K562 (cell line): ENCODE results near the gene NFIC. TPM values are rescaled to one million over a fixed set of nuclear protein-coding genes. Genes with fewer than 3 reads are reported as not detected.

Experiments used
- BRD9 ChIP-seq: fragments of 450-650 bp; IDR thresholded peaks from 2 replicates; pipeline ENCODE4 v1.6.1; 2018; ENCODE audit warnings: low read depth; ENCODE audit not compliant: partially characterized antibody
- CEBPB ChIP-seq: fragments of 450-650 bp; IDR thresholded peaks from 2 replicates; pipeline ENCODE4 v1.6.1; 2016; ENCODE audit warnings: missing genetic modification characterization, missing compliant biosample characterization
- EGR1 ChIP-seq: fragments of 450-650 bp; conservative IDR thresholded peaks from 2 replicates; pipeline ENCODE4 v1.6.1; 2017; ENCODE audit warnings: mild to moderate bottlenecking
- EHMT2 ChIP-seq: fragments of 450-650 bp; IDR thresholded peaks from 2 replicates; pipeline ENCODE4 v1.6.1; 2018; ENCODE audit warnings: antibody characterized with exemption
- EP300 ChIP-seq: IDR thresholded peaks from 2 replicates; pipeline ENCODE4 v1.6.1; 2012; ENCODE audit warnings: low read length, improper control_type of control experiment
- ILF3 ChIP-seq: fragments of 450-650 bp; IDR thresholded peaks from 2 replicates; pipeline ENCODE4 v1.6.1; 2018; ENCODE audit warnings: antibody characterized with exemption, mild to moderate bottlenecking, moderate library complexity, borderline replicate concordance
- LEF1 ChIP-seq: fragments of 450-650 bp; IDR thresholded peaks from 2 replicates; pipeline ENCODE4 v1.6.1; 2016; ENCODE audit warnings: mild to moderate bottlenecking
- MIER1 ChIP-seq: fragments of 450-650 bp; IDR thresholded peaks from 2 replicates; pipeline ENCODE4 v1.6.1; 2016; ENCODE audit warnings: antibody characterized with exemption, mild to moderate bottlenecking, low read depth
- NR2C1 ChIP-seq, 2 experiments: fragments of 450-650 bp; IDR thresholded peaks; 2 replicates each; pipeline ENCODE4 v1.6.1; 2017; ENCODE audit warnings: mild to moderate bottlenecking in 2 of 2, antibody characterized with exemption in 1 of 2, inconsistent platforms in 1 of 2, missing compliant biosample characterization in 1 of 2, missing genetic modification characterization in 1 of 2
- POLR2G ChIP-seq: fragments of 200-400 bp; formaldehyde crosslinking; IDR thresholded peaks from 2 replicates; pipeline ENCODE4 v1.6.1; 2017; ENCODE audit warnings: low read depth, mild to moderate bottlenecking, antibody characterized with exemption, low read length, moderate library complexity
- RAD51 ChIP-seq: fragments of 450-650 bp; IDR thresholded peaks from 2 replicates; pipeline ENCODE4 v1.7.1; 2016; ENCODE audit warnings: low read depth, mild to moderate bottlenecking, borderline replicate concordance
- RUNX1 ChIP-seq: sonication (generic); IDR thresholded peaks from 2 replicates; pipeline ENCODE4 v1.6.1; 2016; ENCODE audit warnings: antibody characterized with exemption, low read depth
- TRIM24 ChIP-seq, 2 experiments: fragments of 450-650 bp; IDR thresholded peaks; 2 replicates each; pipeline ENCODE4 v1.6.1; 2016
- ZNF134 ChIP-seq: fragments of 250-450 bp; sonication (Bioruptor Pico); conservative IDR thresholded peaks from 2 replicates; pipeline ENCODE4 v1.4.0; 2020
- ZNF24 ChIP-seq: fragments of 450-650 bp; IDR thresholded peaks from 2 replicates; pipeline ENCODE4 v1.6.1; 2016
- polyA plus RNA-seq, 8 experiments: library from polyadenylated mRNA; depleted of rRNA in 4 of 8; stranded (reverse) in 5 of 8; unstranded in 3 of 8; fragments of >200 nt; fragmentation: Nextera tagmentation in 2 of 8; fragmentation: Illumina TruSeq in 1 of 8; extraction: Ambion mirVana in 2 of 8; extraction: Trizol in 1 of 8; gene quantifications; 2 replicates each; pipeline versions ENCODE4 v1.2.1 to v1.2.3, GENCODE V29; 2011 to 2014; ENCODE audit warnings: inconsistent platforms in 1 of 8, missing spikeins in 1 of 8
- total RNA-seq, 7 experiments: library from RNA; depleted of rRNA in 6 of 7; stranded (reverse); fragments of >200 nt in 6 of 7; fragmentation: Illumina TruSeq in 2 of 7; extraction: Trizol in 2 of 7; gene quantifications; 2 replicates each; pipeline versions ENCODE4 v1.2.1 to v1.2.3, GENCODE V29; 2011 to 2021; ENCODE audit warnings: low replicate concordance in 1 of 7
- TF ChIP-seq, protein P1 (sequence below), 3 experiments: fragments of 200-800 bp in 1 of 3; sonication (Bioruptor generic) in 1 of 3; sonication (generic) in 1 of 3; formaldehyde crosslinking in 1 of 3; IDR thresholded peaks; 2 replicates each; pipeline versions ENCODE4 v1.6.1 to v1.8.0; 2016 to 2022; ENCODE audit warnings: mild to moderate bottlenecking in 2 of 3, missing compliant biosample characterization in 2 of 3, missing genetic modification characterization in 2 of 3, missing genetic modification reagents in 1 of 3
- TF ChIP-seq, protein P2 (sequence below): fragments of 450-650 bp; IDR thresholded peaks from 2 replicates; pipeline ENCODE4 v1.6.1; 2016; ENCODE audit warnings: missing biosample characterization, missing genetic modification characterization
- TF ChIP-seq, protein P3 (sequence below): fragments of 450-650 bp; IDR thresholded peaks from 2 replicates; pipeline ENCODE4 v1.6.1; 2017; ENCODE audit warnings: antibody characterized with exemption, mild to moderate bottlenecking
- TF ChIP-seq, protein P4 (sequence below), 2 experiments: fragments of 250-450 bp in 1 of 2; fragments of 450-650 bp in 1 of 2; sonication (Bioruptor Pico) in 1 of 2; IDR thresholded peaks; 2 replicates each; pipeline versions ENCODE4 v1.6.1 to v1.8.0; 2016 to 2021; ENCODE audit warnings: mild to moderate bottlenecking in 2 of 2, moderate library complexity in 2 of 2, missing compliant biosample characterization in 1 of 2, missing genetic modification characterization in 1 of 2

The NFIC gene
- total and polyA plus RNA-seq, 9 of the 15 experiments (the other 6 are each of a cell fraction or from before 2014, with no cell fraction given): 0.71 to 62.1 (median 6.9) TPM

DNA sequence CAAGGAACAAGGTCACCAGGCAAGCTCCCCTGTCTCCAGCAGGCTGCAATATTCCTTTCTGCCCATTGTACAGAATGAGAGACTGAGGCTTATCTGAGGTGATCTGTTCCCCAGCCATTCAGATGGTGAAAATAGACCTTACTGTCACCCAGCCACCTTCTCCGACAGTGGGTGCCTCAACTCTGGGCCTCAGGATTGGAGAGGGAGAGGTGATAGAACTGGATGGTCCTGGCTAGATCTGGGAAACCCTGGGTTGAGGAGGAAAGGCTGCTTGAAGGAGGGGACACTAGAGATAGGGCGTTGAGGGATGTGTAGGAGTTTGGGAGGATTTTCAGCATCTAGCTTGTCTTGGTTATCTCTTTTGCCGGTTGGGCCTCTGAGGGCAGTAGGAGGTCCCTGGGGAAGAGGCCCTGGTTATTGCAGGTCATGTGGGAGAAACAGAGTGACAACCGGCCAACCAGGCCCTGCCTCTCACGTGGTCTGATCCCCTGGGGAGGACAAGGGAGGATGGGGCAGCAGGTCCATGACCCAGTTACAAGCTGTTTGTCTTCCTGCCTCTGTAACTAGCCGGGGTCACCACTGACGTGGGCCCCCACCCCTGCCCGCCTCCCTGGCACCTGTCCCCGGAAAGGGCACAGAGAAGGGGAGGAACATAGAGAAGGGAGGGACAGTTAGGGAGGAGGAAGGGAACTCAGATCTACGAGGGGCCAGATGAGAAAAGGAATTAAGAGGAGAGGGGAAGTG, 8.2 kb downstream of the NFIC start (continued):
- TF ChIP-seq EGR1: peak; percentile 64
- peak; percentile 43 for TF ChIP-seq BRD9
- TF ChIP-seq, protein P1, sequence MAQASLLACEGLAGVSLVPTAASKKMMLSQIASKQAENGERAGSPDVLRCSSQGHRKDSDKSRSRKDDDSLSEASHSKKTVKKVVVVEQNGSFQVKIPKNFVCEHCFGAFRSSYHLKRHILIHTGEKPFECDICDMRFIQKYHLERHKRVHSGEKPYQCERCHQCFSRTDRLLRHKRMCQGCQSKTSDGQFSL (CRISPR knock-in tag; IDR thresholded peaks at IDR 0.05): no peak
- TF ChIP-seq, protein P1 (tag; IDR thresholded peaks at IDR 0.05): no peak
- TF ChIP-seq ZNF134: 0 out of 2 replicates have a peak, but pooled peaks have one; percentile 15
- no peak for TF ChIP-seq NR2C1 (IDR thresholded peaks at IDR 0.05)
- 0 out of 2 replicates have a peak, but pooled peaks have one; percentile 18 for TF ChIP-seq NR2C1 (tag; IDR thresholded peaks at IDR 0.05)
- TF ChIP-seq TRIM24 (IDR thresholded peaks at IDR 0.05): peak; percentile 29 to 33; a peak in 1 of 4 replicates
- peak; percentile 54 for TF ChIP-seq EHMT2
- TF ChIP-seq ZNF24: peak; percentile 65; the same call in 1 of the 2 replicates
- TF ChIP-seq MIER1: 0 out of 2 replicates have a peak, but pooled peaks have one; percentile 66
- TF ChIP-seq POLR2G: no peak
- TF ChIP-seq EP300: peak; percentile 78; the same call in 1 of the 2 replicates
- TF ChIP-seq RAD51: peak; percentile 53; the same call in 1 of the 2 replicates
- TF ChIP-seq, protein P2, sequence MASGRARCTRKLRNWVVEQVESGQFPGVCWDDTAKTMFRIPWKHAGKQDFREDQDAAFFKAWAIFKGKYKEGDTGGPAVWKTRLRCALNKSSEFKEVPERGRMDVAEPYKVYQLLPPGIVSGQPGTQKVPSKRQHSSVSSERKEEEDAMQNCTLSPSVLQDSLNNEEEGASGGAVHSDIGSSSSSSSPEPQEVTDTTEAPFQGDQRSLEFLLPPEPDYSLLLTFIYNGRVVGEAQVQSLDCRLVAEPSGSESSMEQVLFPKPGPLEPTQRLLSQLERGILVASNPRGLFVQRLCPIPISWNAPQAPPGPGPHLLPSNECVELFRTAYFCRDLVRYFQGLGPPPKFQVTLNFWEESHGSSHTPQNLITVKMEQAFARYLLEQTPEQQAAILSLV (tag): no peak
- no peak for TF ChIP-seq ILF3
- peak; percentile 12; the same call in 1 of the 2 replicates for TF ChIP-seq RUNX1
- TF ChIP-seq, protein P3, sequence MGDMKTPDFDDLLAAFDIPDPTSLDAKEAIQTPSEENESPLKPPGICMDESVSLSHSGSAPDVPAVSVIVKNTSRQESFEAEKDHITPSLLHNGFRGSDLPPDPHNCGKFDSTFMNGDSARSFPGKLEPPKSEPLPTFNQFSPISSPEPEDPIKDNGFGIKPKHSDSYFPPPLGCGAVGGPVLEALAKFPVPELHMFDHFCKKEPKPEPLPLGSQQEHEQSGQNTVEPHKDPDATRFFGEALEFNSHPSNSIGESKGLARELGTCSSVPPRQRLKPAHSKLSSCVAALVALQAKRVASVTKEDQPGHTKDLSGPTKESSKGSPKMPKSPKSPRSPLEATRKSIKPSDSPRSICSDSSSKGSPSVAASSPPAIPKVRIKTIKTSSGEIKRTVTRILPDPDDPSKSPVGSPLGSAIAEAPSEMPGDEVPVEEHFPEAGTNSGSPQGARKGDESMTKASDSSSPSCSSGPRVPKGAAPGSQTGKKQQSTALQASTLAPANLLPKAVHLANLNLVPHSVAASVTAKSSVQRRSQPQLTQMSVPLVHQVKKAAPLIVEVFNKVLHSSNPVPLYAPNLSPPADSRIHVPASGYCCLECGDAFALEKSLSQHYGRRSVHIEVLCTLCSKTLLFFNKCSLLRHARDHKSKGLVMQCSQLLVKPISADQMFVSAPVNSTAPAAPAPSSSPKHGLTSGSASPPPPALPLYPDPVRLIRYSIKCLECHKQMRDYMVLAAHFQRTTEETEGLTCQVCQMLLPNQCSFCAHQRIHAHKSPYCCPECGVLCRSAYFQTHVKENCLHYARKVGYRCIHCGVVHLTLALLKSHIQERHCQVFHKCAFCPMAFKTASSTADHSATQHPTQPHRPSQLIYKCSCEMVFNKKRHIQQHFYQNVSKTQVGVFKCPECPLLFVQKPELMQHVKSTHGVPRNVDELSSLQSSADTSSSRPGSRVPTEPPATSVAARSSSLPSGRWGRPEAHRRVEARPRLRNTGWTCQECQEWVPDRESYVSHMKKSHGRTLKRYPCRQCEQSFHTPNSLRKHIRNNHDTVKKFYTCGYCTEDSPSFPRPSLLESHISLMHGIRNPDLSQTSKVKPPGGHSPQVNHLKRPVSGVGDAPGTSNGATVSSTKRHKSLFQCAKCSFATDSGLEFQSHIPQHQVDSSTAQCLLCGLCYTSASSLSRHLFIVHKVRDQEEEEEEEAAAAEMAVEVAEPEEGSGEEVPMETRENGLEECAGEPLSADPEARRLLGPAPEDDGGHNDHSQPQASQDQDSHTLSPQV: no peak
- TF ChIP-seq LEF1: peak; percentile 70
- TF ChIP-seq, protein P4, sequence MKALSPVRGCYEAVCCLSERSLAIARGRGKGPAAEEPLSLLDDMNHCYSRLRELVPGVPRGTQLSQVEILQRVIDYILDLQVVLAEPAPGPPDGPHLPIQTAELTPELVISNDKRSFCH (CRISPR knock-in tag; IDR thresholded peaks at IDR 0.05): no peak
- TF ChIP-seq, protein P4 (tag; IDR thresholded peaks at IDR 0.05): peak; percentile 77
- TF ChIP-seq CEBPB (tag): no peak
